Stimulated activated naive B cell treated with anti-CD40 and anti-IgM and Interleukin-4, amounts not matched to agents 10 μg/mL and 1 μg/mL and 100 μg/mL, for 72 hours (primary cell): ENCODE measurements around the gene BAG3.

Source experiments
- ATAC-seq, 2 donors: fragments of 150-1000 bp; cut with Tn5 transposase; replicated peaks; 2 replicates each; pipeline ENCODE4 v1.10.0; 2021; ENCODE audit warnings: moderate library complexity in 1 of 2
- DNase-seq: peaks from one replicate; pipeline ENCODE4 v3.0.0; 2021
- H3K27ac Mint-ChIP-seq: one replicate; pipeline ENCODE4 v1.8.0; 2022; ENCODE audit warnings: mild to moderate bottlenecking, mixed read lengths
- H3K27me3 Mint-ChIP-seq, 2 donors: one replicate each; pipeline ENCODE4 v1.8.0; 2022; ENCODE audit warnings: mixed read lengths in 2 of 2
- H3K36me3 Mint-ChIP-seq, 2 donors: one replicate each; pipeline ENCODE4 v1.8.0; 2022; ENCODE audit warnings: mixed read lengths in 2 of 2, mild to moderate bottlenecking in 1 of 2
- H3K4me1 Mint-ChIP-seq, 2 donors: one replicate each; pipeline ENCODE4 v1.8.0; 2022; ENCODE audit warnings: mixed read lengths in 2 of 2, mild to moderate bottlenecking in 1 of 2
- H3K4me3 Mint-ChIP-seq, 2 donors: one replicate each; pipeline ENCODE4 v1.8.0; 2022; ENCODE audit warnings: mild to moderate bottlenecking in 2 of 2, mixed read lengths in 2 of 2, moderate library complexity in 1 of 2
- H3K9me3 Mint-ChIP-seq, 2 donors: one replicate each; pipeline ENCODE4 v1.8.0; 2022; ENCODE audit warnings: mixed read lengths in 2 of 2, mild to moderate bottlenecking in 1 of 2

The BAG3 gene

DNA sequence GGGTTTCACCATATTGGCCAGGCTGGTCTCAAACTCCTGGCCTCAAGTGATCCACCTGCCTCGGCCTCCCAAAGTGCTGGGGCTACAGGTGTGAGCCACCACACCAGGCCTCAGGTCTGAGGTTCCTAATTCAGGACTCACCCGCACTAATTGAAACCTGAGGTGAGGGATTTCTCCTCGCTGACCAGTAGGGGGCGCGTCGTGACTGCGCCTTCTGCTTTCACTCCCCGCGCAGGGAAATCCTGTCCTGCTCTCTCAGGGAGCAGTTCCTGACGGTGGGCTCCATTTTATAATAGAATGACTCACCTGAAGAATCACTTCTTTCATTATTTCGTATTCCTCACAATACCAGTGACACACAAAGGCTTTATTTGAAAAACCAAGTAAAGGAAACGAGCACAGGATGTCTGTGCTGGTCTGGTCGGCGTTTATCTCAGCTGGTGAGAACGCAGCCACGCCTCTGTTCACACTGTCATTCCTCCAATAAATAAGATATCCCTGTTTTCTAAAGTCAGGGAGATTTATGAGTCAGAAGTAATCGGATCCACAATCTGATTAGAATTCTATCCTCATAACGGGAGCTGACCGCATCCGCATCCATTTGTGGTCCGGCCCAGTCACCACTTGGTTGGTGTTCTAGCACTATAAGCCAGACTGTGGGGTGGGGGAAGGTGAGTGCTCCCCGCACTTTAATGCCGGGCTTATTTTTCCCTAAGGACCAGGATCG, 35.4 kb downstream of the BAG3 start:
- Mint-ChIP-seq H3K4me3 (peak overlapping the region; percentile 64 to 74), H3K27me3 (peaks cover 6 to 8% of the 10 kb centered on the region in 2 donors), H3K36me3 (no peaks in the 10 kb centered on the region), H3K27ac (peak overlapping the region; percentile 71), H3K4me1 (peaks cover 26 to 41% of the 10 kb centered on the region in 2 donors), H3K9me3 (peaks cover 0 to 4% of the 10 kb centered on the region in 2 donors)
- DNase-seq (peak; percentile 73), ATAC-seq (peak; percentile 91 to 94)

DNA sequence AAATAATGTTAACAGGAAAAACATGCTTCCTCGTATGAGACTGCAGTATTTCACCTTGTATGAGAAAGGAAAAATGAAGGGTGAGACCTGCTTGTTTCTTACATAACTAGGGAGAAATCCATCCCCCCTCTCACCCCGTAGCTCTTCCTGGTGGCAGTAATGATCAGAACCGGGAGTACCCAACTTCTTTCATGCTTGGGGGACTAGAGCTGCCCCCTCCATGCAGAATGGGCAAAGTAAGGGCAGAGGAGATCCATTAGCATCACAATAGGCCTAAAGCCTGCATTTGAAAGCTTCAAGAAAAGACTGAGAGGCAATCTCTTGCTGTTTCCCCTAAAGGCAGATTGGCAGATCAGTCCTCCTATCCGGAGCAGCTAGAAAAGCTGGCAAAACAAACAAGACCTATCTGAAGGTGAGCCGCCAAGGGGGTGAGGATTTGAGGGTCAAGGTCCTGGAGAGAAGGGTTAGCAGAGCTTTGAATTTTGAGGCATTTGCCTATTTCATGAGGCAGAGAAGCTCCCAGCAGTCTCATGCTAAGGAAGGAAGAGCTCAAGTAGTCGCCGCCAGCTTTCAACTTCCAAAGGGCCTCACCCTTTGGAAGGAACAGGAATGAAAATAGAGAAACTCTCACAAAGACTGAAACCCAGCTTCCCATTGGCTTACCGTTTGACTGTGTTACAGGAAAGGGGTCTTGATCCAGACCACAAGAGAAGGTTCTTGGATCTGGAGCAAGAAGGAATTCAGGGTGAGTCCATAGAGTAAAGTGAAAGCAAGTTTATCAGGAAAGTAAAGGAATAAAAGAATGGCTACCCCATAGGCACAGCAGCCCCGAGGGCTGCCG, 36.2 kb downstream of the BAG3 start:
- Mint-ChIP-seq H3K27ac (peak overlapping the region; percentile 71), H3K4me3 (peak overlapping the region in 1 of 2 donors; percentile 74), H3K27me3 (peaks cover under 1% of the 10 kb centered on the region in 2 donors), H3K9me3 (peaks cover 0 to 4% of the 10 kb centered on the region in 2 donors), H3K4me1 (peaks cover 22 to 36% of the 10 kb centered on the region in 2 donors), H3K36me3 (no peaks in the 10 kb centered on the region)
- DNase-seq (no peak), ATAC-seq (no peak)

DNA sequence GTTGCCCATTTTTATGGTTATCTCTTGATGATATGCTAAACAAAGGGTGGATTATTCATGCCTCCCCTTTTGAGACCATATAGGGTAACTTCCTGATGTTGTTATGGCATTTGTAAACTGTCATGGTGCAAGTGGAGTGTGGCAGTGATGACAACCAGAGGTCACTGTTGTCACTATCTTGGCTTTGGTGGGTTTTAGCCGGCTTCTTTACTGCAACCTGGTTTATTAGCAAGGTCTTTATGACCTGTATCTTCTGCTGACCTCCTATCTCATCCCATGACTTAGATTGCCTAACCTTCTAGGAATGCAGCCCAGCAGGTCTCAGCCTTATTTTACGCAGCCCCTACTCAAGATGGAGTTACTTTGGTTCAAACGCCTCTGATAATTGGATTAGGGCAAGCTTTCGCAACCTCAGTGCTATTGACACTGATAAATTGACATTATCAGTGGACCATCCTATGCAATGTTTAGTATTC, 36.9 kb downstream of the BAG3 start:
- no peak overlapping the region for H3K27ac Mint-ChIP-seq

DNA sequence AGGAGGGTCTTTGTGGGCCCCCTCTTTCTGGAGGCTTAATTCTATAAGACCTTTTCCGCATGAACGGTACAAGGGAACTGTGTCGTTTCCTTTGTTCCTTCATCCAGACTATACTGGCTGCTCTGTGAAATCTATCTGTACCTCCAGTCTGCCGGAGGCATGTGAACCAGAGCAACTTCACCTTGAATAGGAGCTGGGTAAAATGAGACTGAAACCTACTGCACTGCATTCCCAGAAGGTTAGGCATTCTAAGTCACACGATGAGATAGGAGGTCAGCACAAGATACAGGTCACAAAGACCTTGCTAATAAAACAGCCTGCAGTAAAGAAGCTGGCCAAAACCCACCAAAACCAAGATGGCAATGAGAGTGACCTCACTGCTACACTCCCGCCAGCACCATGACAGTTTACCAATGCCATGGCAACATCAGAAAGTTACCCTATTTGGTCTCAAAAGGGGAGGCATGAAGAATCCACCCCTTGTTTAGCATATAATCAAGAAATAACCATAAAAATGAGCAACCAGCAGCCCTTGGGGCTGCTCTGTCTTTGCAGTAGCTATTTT, 37.9 kb downstream of the BAG3 start:
- no peak overlapping the region for H3K4me3 Mint-ChIP-seq
- no peaks in the 10 kb centered on the region for H3K36me3 Mint-ChIP-seq
- no peak overlapping the region for H3K27ac Mint-ChIP-seq

More for the DNA sequence above, 36.9 kb downstream of the BAG3 start:
- H3K9me3 Mint-ChIP-seq: peaks cover 5 to 6% of the 10 kb centered on the region in 2 donors
- no peaks in the 10 kb centered on the region for H3K27me3 Mint-ChIP-seq
- H3K4me1 Mint-ChIP-seq: peaks cover 28 to 42% of the 10 kb centered on the region in 2 donors
- ATAC-seq (peak; percentile 52 to 59), DNase-seq (no peak)
- H3K4me3 Mint-ChIP-seq: no peak overlapping the region
- H3K36me3 Mint-ChIP-seq: no peaks in the 10 kb centered on the region

DNA sequence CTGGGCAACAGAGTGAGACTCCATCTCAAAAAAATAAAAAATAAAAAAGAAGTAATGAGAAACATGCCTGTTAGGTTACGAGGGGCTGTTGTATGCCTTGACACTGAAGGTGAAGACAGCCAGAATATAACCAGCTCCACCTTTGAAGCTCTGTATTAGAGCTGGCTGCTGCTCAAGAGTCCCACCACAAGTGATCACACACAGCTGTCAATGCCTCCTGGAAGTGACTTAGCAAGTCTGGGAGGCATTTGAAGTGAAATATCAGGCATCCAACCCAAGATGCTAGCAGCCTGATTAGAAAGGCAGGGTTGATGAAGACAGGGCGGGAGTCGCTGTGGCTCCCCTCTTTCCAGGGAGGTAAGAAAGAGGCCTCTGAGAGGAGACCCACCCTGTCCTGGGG, 40.5 kb downstream of the BAG3 start:
- H3K36me3 Mint-ChIP-seq: peaks cover 3 to 4% of the 10 kb centered on the region in 2 donors
- ATAC-seq (no peak), DNase-seq (no peak)
- H3K27me3 Mint-ChIP-seq: no peaks in the 10 kb centered on the region
- H3K4me3 Mint-ChIP-seq: no peak overlapping the region
- H3K9me3 Mint-ChIP-seq: peaks cover 7 to 8% of the 10 kb centered on the region in 2 donors
- H3K4me1 Mint-ChIP-seq: peaks cover 43 to 68% of the 10 kb centered on the region in 2 donors
- H3K27ac Mint-ChIP-seq: no peak overlapping the region

More for the DNA sequence above, 37.9 kb downstream of the BAG3 start:
- no peak for DNase-seq
- peaks cover 36 to 52% of the 10 kb centered on the region in 2 donors for H3K4me1 Mint-ChIP-seq
- ATAC-seq: no peak
- H3K27me3 Mint-ChIP-seq: no peaks in the 10 kb centered on the region
- peaks cover 5 to 8% of the 10 kb centered on the region in 2 donors for H3K9me3 Mint-ChIP-seq

DNA sequence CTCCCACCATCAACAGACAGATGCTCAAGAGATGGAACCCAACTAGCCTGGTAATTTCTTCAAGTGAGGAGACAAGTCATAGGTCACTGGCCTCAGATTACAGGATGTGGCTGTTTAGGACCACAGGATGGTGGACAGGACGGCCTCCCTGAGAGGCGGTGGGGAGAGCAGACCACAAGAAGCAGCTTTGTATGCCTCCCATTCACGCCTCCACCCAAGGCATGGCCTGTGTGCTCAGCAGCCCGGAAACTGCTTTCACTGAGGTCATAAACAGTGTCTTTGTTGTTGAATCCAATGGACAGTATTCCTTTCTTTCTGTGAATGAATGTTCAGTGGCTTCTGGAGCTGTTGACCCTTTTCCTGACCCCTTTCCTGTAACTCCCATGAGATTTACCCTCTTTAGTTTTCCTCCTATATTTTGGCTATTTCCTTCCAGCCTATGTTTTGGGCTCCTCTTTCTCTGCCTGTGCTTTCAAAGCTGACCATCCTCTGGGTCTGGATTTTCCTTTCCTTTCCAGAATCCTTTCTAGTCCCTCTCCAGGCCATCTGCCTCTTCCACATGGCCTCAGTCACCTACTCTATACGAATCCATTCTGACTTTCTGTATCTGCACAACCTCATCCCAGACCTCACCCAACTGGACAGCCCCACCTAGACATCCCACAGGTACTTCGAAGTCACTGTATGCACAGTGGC, 42.2 kb downstream of the BAG3 start:
- H3K36me3 Mint-ChIP-seq: peaks cover 4 to 6% of the 10 kb centered on the region in 2 donors

DNA sequence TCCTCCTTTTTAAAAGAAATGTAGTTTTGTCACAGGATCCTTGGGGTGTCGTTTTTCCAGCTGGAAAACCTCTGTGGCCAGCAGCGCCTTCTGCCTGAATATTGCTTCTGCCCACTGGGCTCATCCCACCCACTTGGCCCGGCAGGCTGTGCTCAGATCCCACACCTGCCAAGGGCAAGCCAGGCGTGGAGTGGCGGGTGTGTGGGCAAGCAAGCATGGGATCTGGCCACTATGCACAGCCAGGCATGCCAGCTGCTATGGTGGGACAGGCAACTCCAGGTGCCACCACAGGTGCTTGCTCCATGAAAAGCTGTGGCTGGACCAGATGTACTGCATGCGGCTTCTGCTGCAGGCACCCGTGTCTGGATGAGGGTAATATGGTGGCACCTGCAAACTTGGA, 43.4 kb downstream of the BAG3 start:
- Mint-ChIP-seq H3K4me3 (no peak overlapping the region), H3K9me3 (peaks cover 4 to 13% of the 10 kb centered on the region in 2 donors), H3K27me3 (no peaks in the 10 kb centered on the region), H3K4me1 (peaks cover 36 to 60% of the 10 kb centered on the region in 2 donors), H3K27ac (peak overlapping the region; percentile 31), H3K36me3 (peaks cover 7 to 12% of the 10 kb centered on the region in 2 donors)
- DNase-seq (no peak), ATAC-seq (no peak)

More for the DNA sequence above, 42.2 kb downstream of the BAG3 start:
- Mint-ChIP-seq H3K27ac (peak overlapping the region; percentile 78), H3K4me3 (peak overlapping the region in 1 of 2 donors; percentile 11), H3K4me1 (peaks cover 36 to 57% of the 10 kb centered on the region in 2 donors), H3K27me3 (no peaks in the 10 kb centered on the region), H3K9me3 (peaks cover 7 to 12% of the 10 kb centered on the region in 2 donors)
- ATAC-seq (peak; percentile 85 to 89), DNase-seq (no peak)

DNA sequence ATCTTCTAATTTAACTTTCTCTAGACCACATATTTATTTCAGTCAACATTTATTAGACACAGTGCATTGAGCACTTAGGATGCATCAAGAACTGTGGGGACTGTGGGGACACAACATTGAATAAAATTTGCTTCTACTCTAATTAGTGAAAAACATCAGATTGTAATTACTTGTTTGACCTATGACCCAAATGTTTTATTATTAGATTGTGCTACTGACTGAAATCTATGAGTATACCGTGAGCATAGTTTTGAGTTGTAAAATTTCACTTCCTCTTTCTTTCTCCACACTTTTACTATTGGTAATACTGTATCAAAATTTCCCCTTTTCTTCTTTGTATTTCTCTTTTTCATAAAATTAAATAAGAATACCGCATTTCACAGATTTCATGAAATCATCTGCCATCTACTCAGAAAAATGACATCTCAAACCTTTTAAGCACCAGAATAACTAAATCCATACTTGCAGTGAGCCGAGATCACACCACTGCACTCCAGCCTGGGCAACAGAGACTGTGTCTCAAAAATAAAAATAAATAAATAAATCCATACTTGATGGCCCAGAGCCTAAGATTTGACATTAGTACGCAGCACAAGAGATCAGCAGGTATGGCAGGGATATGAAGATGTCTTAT, 49.3 kb downstream of the BAG3 start:
- H3K27ac Mint-ChIP-seq: peak overlapping the region; percentile 98
- H3K4me3 Mint-ChIP-seq: peak overlapping the region; percentile 39 to 63
- H3K4me1 Mint-ChIP-seq: peaks cover 47 to 77% of the 10 kb centered on the region in 2 donors
- ATAC-seq: peak; percentile 57 to 69
- no peaks in the 10 kb centered on the region for H3K27me3 Mint-ChIP-seq
- H3K36me3 Mint-ChIP-seq: peaks cover 23 to 41% of the 10 kb centered on the region in 2 donors
- no peak for DNase-seq
- peaks cover 12 to 16% of the 10 kb centered on the region in 2 donors for H3K9me3 Mint-ChIP-seq

DNA sequence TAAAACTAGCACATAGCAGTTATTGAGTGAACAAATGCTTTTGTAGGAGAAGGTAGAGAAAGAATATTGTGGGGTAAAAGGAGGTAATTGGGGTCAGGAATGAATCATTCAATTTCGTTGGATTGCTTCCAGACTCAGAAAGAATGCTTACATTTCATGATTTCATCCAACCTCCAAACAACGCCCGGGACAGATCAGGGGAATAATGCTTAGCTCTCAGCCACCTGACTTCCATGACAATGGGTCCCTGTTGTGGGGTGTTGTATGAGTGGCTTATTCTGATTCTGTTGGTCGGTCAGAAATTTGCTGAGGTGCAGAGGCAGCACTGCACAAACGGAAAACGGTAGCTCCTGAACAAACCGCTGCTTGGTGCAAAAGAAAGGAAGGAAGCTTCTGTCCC, 50.7 kb downstream of the BAG3 start:
- H3K4me1 Mint-ChIP-seq: peaks cover 51 to 81% of the 10 kb centered on the region in 2 donors
- no peaks in the 10 kb centered on the region for H3K27me3 Mint-ChIP-seq
- H3K9me3 Mint-ChIP-seq: peaks cover 19 to 25% of the 10 kb centered on the region in 2 donors
- ATAC-seq: no peak
- DNase-seq: no peak
- peak overlapping the region; percentile 98 for H3K27ac Mint-ChIP-seq
- no peak overlapping the region for H3K4me3 Mint-ChIP-seq
- peaks cover 31 to 53% of the 10 kb centered on the region in 2 donors for H3K36me3 Mint-ChIP-seq

DNA sequence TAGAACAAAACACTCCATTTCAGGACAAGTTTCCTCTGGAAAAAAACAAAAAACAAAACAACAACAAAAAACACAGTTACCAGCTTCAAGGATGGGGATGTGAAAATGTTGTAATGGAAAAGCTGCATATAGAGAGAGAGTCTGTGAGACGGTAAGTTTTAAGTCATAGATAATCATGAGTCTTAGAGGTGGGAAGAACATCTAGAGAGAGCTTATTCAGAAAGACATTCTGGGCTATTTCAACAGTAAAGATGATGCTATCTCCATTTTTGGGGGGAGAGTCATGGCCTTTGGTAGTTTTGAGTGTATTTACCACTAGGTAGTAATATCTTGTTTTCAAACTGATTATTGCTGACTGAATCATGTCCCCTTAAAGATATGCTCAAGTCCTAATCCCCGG, 51.4 kb downstream of the BAG3 start:
- DNase-seq (no peak), ATAC-seq (peak; percentile 19 to 28)
- Mint-ChIP-seq H3K27ac (peak overlapping the region; percentile 98), H3K9me3 (peaks cover 25 to 29% of the 10 kb centered on the region in 2 donors), H3K36me3 (peaks cover 38 to 59% of the 10 kb centered on the region in 2 donors), H3K4me1 (peaks cover 57 to 88% of the 10 kb centered on the region in 2 donors), H3K4me3 (peak overlapping the region; percentile 5 to 63), H3K27me3 (no peaks in the 10 kb centered on the region)

DNA sequence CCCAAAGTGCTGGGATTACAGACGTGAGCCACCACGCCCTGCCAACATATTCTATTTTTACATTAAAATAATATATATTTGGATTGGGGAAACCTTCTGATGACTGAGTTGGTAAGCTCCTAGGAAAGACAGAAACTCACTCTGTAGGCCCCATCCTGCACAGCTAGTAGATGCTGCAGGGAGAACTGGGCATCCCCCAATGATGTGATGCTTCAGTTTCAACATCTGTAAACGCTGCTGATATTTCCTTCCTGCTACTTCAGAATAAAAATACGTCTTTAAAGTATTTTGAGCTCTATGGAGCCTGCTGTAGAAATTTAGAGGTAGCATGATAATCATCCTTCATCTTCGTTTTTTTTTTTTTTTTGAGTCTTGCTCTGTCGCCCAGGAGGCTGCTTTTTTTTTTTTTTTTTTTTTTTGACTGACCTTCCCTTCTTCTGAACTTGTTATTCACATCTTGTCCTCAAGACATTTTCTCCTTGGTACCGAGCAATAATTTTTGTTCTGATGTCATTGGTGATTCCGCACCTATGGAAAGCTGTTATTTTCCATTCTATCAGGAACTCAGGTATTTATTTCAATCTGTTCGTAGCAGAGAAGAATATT, 52.8 kb downstream of the BAG3 start:
- Mint-ChIP-seq H3K4me1 (peaks cover 51 to 90% of the 10 kb centered on the region in 2 donors), H3K9me3 (peaks cover 25% of the 10 kb centered on the region in 2 donors), H3K36me3 (peaks cover 38 to 57% of the 10 kb centered on the region in 2 donors), H3K27me3 (no peaks in the 10 kb centered on the region), H3K4me3 (peak overlapping the region; percentile 77 to 80), H3K27ac (peak overlapping the region; percentile 100)
- DNase-seq (peak; percentile 50), ATAC-seq (peak; percentile 47 to 50)

DNA sequence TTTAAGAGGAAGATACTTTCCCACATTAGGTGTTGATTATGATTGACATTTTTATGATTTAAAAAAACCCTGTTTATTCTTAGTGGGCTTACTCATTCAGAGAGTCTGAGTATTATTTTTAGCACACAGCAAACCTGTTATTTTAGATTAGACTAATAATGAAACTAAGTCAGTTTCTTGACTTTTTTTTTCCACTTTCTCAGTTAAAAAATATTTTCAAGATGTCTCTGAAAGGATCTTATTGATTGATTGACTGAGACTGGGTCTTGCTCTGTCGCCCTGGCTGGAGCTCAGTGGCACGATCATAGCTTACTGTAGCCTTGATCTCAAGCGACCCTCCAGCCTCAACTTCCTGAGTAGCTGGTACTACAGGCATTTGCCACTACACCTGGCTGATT, 54.3 kb downstream of the BAG3 start:
- Mint-ChIP-seq H3K27ac (peak overlapping the region; percentile 100), H3K36me3 (peaks cover 43 to 69% of the 10 kb centered on the region in 2 donors), H3K9me3 (peaks cover 28 to 29% of the 10 kb centered on the region in 2 donors), H3K4me3 (peak overlapping the region; percentile 77 to 80), H3K27me3 (no peaks in the 10 kb centered on the region), H3K4me1 (peaks cover 59 to 91% of the 10 kb centered on the region in 2 donors)
- ATAC-seq (peak; percentile 40 to 48), DNase-seq (no peak)
